GM23248 (cell line): ENCODE results near the gene PSMD12. TPM values are rescaled to one million over a fixed set of nuclear protein-coding genes. Genes with fewer than 3 reads are reported as not detected.

Source experiments
- DNase-seq: peaks from one replicate; pipeline ENCODE4 v3.0.0-alpha.2; 2015
- H2AFZ ChIP-seq: fragments of 200-600 bp; sonication (generic); 2 replicates; pipeline ENCODE4 v1.6.1; 2016; ENCODE audit warnings: antibody characterized with exemption
- H3F3A ChIP-seq: fragments of 200-600 bp; sonication (generic); 2 replicates; pipeline ENCODE4 v1.6.1; 2016; ENCODE audit warnings: mild to moderate bottlenecking, antibody characterized with exemption, mixed run types; ENCODE audit not compliant: insufficient read depth
- H3K27ac ChIP-seq: fragments of 200-600 bp; sonication (generic); 2 replicates; pipeline ENCODE4 v1.5.1; 2016; ENCODE audit warnings: mild to moderate bottlenecking
- H3K27me3 ChIP-seq: fragments of 200-600 bp; sonication (generic); replicated peaks from 2 replicates; pipeline ENCODE4 v1.6.1; 2016; ENCODE audit warnings: mild to moderate bottlenecking; ENCODE audit not compliant: insufficient read depth
- H3K36me3 ChIP-seq: fragments of 200-600 bp; sonication (generic); 2 replicates; pipeline ENCODE4 v1.6.1; 2016; ENCODE audit warnings: low read depth, mild to moderate bottlenecking
- H3K4me1 ChIP-seq: fragments of 200-600 bp; sonication (generic); 2 replicates; pipeline ENCODE4 v1.6.1; 2016; ENCODE audit warnings: mild to moderate bottlenecking; ENCODE audit not compliant: insufficient read depth
- H3K4me2 ChIP-seq: fragments of 200-600 bp; sonication (generic); one replicate; pipeline ENCODE4 v1.6.1; 2016; ENCODE audit warnings: mild to moderate bottlenecking; ENCODE audit not compliant: unreplicated experiment
- H3K4me3 ChIP-seq: fragments of 200-600 bp; sonication (generic); 2 replicates; pipeline ENCODE4 v1.5.1; 2016; ENCODE audit warnings: mild to moderate bottlenecking
- H3K79me2 ChIP-seq: fragments of 200-600 bp; sonication (generic); 2 replicates; pipeline ENCODE4 v1.6.1; 2016; ENCODE audit warnings: mild to moderate bottlenecking; ENCODE audit not compliant: insufficient read depth
- H3K9ac ChIP-seq: fragments of 200-600 bp; sonication (generic); 2 replicates; pipeline ENCODE4 v1.6.1; 2016; ENCODE audit warnings: mild to moderate bottlenecking
- H3K9me2 ChIP-seq: fragments of 200-600 bp; sonication (generic); 2 replicates; pipeline ENCODE4 v1.6.1; 2016; ENCODE audit warnings: mixed run types, mild to moderate bottlenecking, moderate library complexity; ENCODE audit not compliant: insufficient read depth
- H3K9me3 ChIP-seq: fragments of 200-600 bp; sonication (generic); one replicate; pipeline ENCODE4 v1.6.1; 2017; ENCODE audit warnings: low read depth
- H4K20me1 ChIP-seq: fragments of 200-600 bp; sonication (generic); 2 replicates; pipeline ENCODE4 v1.6.0; 2016; ENCODE audit not compliant: insufficient read depth
- EZH2 ChIP-seq: fragments of 200-600 bp; sonication (generic); IDR thresholded peaks from 2 replicates; pipeline ENCODE4 v1.6.1; 2018; ENCODE audit warnings: antibody characterized with exemption, mild to moderate bottlenecking; ENCODE audit not compliant: insufficient read depth, poor library complexity, severe bottlenecking
- EZH2phosphoT487 ChIP-seq: fragments of 200-600 bp; sonication (generic); IDR thresholded peaks from 2 replicates; pipeline ENCODE4 v1.6.1; 2018; ENCODE audit warnings: antibody characterized with exemption, moderate library complexity, mild to moderate bottlenecking, low read depth; ENCODE audit not compliant: insufficient read depth
- WGBS, 2 experiments: methylation state at CpG; one replicate each; pipeline ENCODE4 v1.1.6; 2015 to 2017; ENCODE audit warnings: low lambda C conversion rate in 2 of 2, low coverage in 1 of 2; ENCODE audit errors: missing lambda C conversion rate in 2 of 2; 5-methylcytosine and 5-hydroxymethylcytosine counted together
- in situ Hi-C: fragments of 300-500 bp; cut with MboI; formaldehyde crosslinking; loops from 2 replicates; pipeline ENCODE4 v1.15.0; 2020
- polyA plus RNA-seq: library from polyadenylated mRNA; unstranded; fragments of >200 nt; fragmentation: Nextera tagmentation; extraction: Ambion mirVana; gene quantifications from 2 replicates; pipeline ENCODE4 v1.2.1, GENCODE V29; 2016
- total RNA-seq: library from RNA; depleted of rRNA; stranded (reverse); fragments of >200 nt; shearing (Covaris generic); gene quantifications from 2 replicates; pipeline ENCODE4 v1.2.3, GENCODE V29; 2014

Gene PSMD12
- total and polyA plus RNA-seq, 2 experiments from 2014 or later: 31.9 to 85.3 TPM

GRCh38 chr17:67297454-67297960, 68.9 kb downstream of the PSMD12 start:
- H3K9me2 ChIP-seq: no peaks in the 10 kb centered on the region
- no peaks in the 10 kb centered on the region for H4K20me1 ChIP-seq
- H3K4me1 ChIP-seq: no peaks in the 10 kb centered on the region
- DNase-seq: no peak
- H3K27me3 ChIP-seq: no peaks in the 10 kb centered on the region
- TF ChIP-seq EZH2phosphoT487 (no peak), EZH2 (no peak)
- H3K9ac ChIP-seq: no peak overlapping the region
- no peaks in the 10 kb centered on the region for H3K79me2 ChIP-seq
- no peak overlapping the region for H3K4me2 ChIP-seq
- H3K9me3 ChIP-seq: no peaks in the 10 kb centered on the region
- no peaks in the 10 kb centered on the region for H3K36me3 ChIP-seq
- no peaks in the 10 kb centered on the region for H3F3A ChIP-seq
- 76 to 77% methylated on average over 10 of the region's 10 CpGs for WGBS, 2 experiments
- in situ Hi-C loops: no loop called here
- no peak overlapping the region for H3K27ac ChIP-seq
- H2AFZ ChIP-seq: no peak overlapping the region
- H3K4me3 ChIP-seq: no peak overlapping the region

- TF ChIP-seq EZH2phosphoT487 (no peak), EZH2 (no peak)
- no peaks in the 10 kb centered on the region for H3K9me2 ChIP-seq
- in situ Hi-C loops: no loop called here
Measured at GRCh38 chr17:67294451-67295199, 71.8 kb downstream of the PSMD12 start.

GRCh38 chr17:67293251-67294203, 72.8 kb downstream of the PSMD12 start:
- DNase-seq: peak; percentile 76
- H3K4me2 ChIP-seq: no peak overlapping the region

More at GRCh38 chr17:67294451-67295199, 71.8 kb downstream of the PSMD12 start:
- DNase-seq: no peak
- no peaks in the 10 kb centered on the region for H4K20me1 ChIP-seq
- no peaks in the 10 kb centered on the region for H3K27me3 ChIP-seq
- H3K9me3 ChIP-seq: no peaks in the 10 kb centered on the region
- no peak overlapping the region for H3K4me3 ChIP-seq
- no peak overlapping the region for H3K4me2 ChIP-seq
- H3K27ac ChIP-seq: no peak overlapping the region
- H3K4me1 ChIP-seq: peaks cover 2% of the 10 kb centered on the region; the same call in 1 of the 2 replicates
- no peaks in the 10 kb centered on the region for H3F3A ChIP-seq
- no peaks in the 10 kb centered on the region for H3K36me3 ChIP-seq
- WGBS, 2 experiments: 90 to 94% methylated on average over 27 to 35 of the region's 44 CpGs
- H3K79me2 ChIP-seq: no peaks in the 10 kb centered on the region
- no peak overlapping the region for H2AFZ ChIP-seq
- H3K9ac ChIP-seq: no peak overlapping the region

GRCh38 chr17:67290711-67291291, 75.6 kb downstream of the PSMD12 start:
- Histone ChIP-seq H3K36me3 (no peaks in the 10 kb centered on the region), H3K27me3 (no peaks in the 10 kb centered on the region), H3K79me2 (no peaks in the 10 kb centered on the region), H3K9me2 (no peaks in the 10 kb centered on the region), H3K9me3 (no peaks in the 10 kb centered on the region), H3K9ac (no peak overlapping the region), H4K20me1 (no peaks in the 10 kb centered on the region), H3K4me2 (no peak overlapping the region), H3F3A (no peaks in the 10 kb centered on the region), H3K4me1 (peaks cover 8% of the 10 kb centered on the region), H2AFZ (no peak overlapping the region), H3K27ac (no peak overlapping the region), H3K4me3 (no peak overlapping the region)
- in situ Hi-C loops: no loop called here
- TF ChIP-seq EZH2phosphoT487: no peak
- no peak for TF ChIP-seq EZH2
- WGBS, 2 experiments: 36 to 41% methylated on average over 11 of the region's 11 CpGs
- DNase-seq: no peak

More at GRCh38 chr17:67293251-67294203, 72.8 kb downstream of the PSMD12 start:
- in situ Hi-C loops: no loop called here
- H3K36me3 ChIP-seq: no peaks in the 10 kb centered on the region
- no peak overlapping the region for H3K27ac ChIP-seq
- no peak overlapping the region for H3K4me3 ChIP-seq
- H3F3A ChIP-seq: no peaks in the 10 kb centered on the region
- H2AFZ ChIP-seq: peak overlapping the region; percentile 76
- H3K27me3 ChIP-seq: no peaks in the 10 kb centered on the region
- no peak overlapping the region for H3K9ac ChIP-seq
- H3K4me1 ChIP-seq: peaks cover 8% of the 10 kb centered on the region
- 31 to 32% methylated on average over 31 to 32 of the region's 32 CpGs for WGBS, 2 experiments
- H3K9me2 ChIP-seq: no peaks in the 10 kb centered on the region
- H3K79me2 ChIP-seq: no peaks in the 10 kb centered on the region
- H3K9me3 ChIP-seq: no peaks in the 10 kb centered on the region
- no peak for TF ChIP-seq EZH2
- no peaks in the 10 kb centered on the region for H4K20me1 ChIP-seq
